Sigmoid colon (tissue), 7 donors: ENCODE measurements around the gene SLC25A34. TPM values are rescaled to one million over a fixed set of nuclear protein-coding genes. Genes with fewer than 3 reads are reported as not detected.

ENCODE experiments used
- DNase-seq: peaks from one replicate; pipeline ENCODE4 v3.0.0-alpha.2; 2019
- H3K27ac ChIP-seq, 4 donors: fragments of 200-600 bp; sonication (generic); one replicate each; pipeline ENCODE4 v1.5.1; 2016 to 2019; ENCODE audit warnings: mild to moderate bottlenecking in 1 of 4
- H3K27me3 ChIP-seq, 3 donors: fragments of 200-600 bp; sonication (generic); one replicate each; pipeline ENCODE4 v1.5.1; 2019; ENCODE audit warnings: mild to moderate bottlenecking in 1 of 3
- H3K36me3 ChIP-seq, 4 donors: fragments of 200-600 bp; sonication (generic); one replicate each; pipeline ENCODE4 v1.5.1; 2016 to 2019
- H3K4me1 ChIP-seq, 4 donors: fragments of 200-600 bp; sonication (generic); one replicate each; pipeline ENCODE4 v1.5.1; 2017 to 2019
- H3K4me3 ChIP-seq, 4 donors: fragments of 200-600 bp; sonication (generic); one replicate each; pipeline ENCODE4 v1.5.1; 2017 to 2019; ENCODE audit warnings: mild to moderate bottlenecking in 2 of 4, moderate library complexity in 1 of 4
- H3K9me3 ChIP-seq, 4 donors: fragments of 200-600 bp in 3 of 4; sonication (generic) in 3 of 4; one replicate each; pipeline versions ENCODE4 v1.5.1 to v1.6.1; 2013 to 2019
- EP300 ChIP-seq, 4 donors: sonication (generic); formaldehyde crosslinking; IDR thresholded peaks; one replicate each; pipeline ENCODE4 v1.6.1; 2017; ENCODE audit warnings: antibody characterized with exemption in 4 of 4
- POLR2A ChIP-seq, 2 donors: fragments of 450-650 bp; IDR thresholded peaks; one replicate each; pipeline ENCODE4 v1.6.1; 2016; ENCODE audit warnings: antibody characterized with exemption in 2 of 2, mild to moderate bottlenecking in 2 of 2, moderate library complexity in 2 of 2
- POLR2AphosphoS5 ChIP-seq, 4 donors: sonication (generic); formaldehyde crosslinking; IDR thresholded peaks; one replicate each; pipeline ENCODE4 v1.6.1; 2017; ENCODE audit warnings: antibody characterized with exemption in 4 of 4
- WGBS, 2 donors: extraction: QIAGEN DNeasy Blood & Tissue Kit; methylation state at CpG; one replicate each; pipeline ENCODE4 v1.1.7; 2013; 5-methylcytosine and 5-hydroxymethylcytosine counted together
- intact Hi-C: fragments of 100-400 bp; cut with DNase I; formaldehyde crosslinking; loops from one replicate; pipeline ENCODE4 v1.15.1; 2023
- polyA plus RNA-seq, 3 donors: library from polyadenylated mRNA; stranded (reverse); fragments of 200-250 nt; gene quantifications; one replicate each; pipeline ENCODE4 v1.2.3, GENCODE V29; 2013
- total RNA-seq, 4 donors: library from RNA; depleted of rRNA; stranded (reverse); fragments of >200 nt; gene quantifications; one replicate each; pipeline ENCODE4 v1.1.0, GENCODE V29; 2016
- TF ChIP-seq, protein P1 (sequence below), 4 experiments: fragments of 450-650 bp in 3 of 4; fragments of 200-600 bp in 1 of 4; IDR thresholded peaks; one replicate each; pipeline ENCODE4 v1.5.1; 2016 to 2019; ENCODE audit warnings: antibody characterized with exemption in 4 of 4, mild to moderate bottlenecking in 3 of 4, moderate library complexity in 2 of 4
- donor health status: healthy with polysubstance abuse.
- donor health status: Bipolar disorder and iron deficiency.
- donor health status: healthy.

Gene SLC25A34
- total and polyA plus RNA-seq, 7 donors, result 0.36 to 16.0 (median 1.8) TPM

DNA sequence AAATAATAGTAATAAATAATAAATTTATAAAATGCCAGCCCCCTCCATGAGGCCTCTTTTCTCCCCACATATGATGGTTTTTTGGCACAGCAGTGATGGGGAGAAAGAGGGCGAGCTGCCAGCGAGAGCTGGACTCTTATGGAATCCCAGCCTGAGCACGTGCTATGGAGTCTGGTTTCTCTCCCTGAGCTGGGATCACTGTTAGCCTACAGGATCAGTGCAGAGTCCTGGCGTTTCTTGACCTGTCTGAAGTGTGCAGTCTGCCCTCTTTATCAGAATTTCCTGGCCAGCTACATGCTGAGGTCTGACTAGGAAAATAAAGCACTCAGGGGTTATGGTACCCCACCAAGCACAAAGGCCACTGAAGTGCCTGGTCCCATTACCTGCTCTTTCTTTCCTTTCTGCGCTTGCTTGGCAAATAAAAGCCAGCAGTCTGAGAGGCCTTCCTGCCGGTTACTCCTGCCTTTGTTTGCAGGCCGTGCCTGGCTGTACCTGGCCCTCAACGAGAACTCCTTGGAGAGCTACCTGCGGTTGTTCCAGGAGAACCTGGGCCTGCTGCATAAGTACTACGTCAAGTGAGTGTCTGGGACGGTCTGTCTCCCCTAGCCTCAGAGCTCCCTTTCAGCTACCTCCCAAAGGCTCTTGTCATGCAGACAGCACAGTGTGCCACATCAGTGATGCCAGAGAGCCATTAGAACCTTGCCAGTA is 18.5 kb upstream of the SLC25A34 start:
- TF ChIP-seq EP300 (IDR thresholded peaks at IDR 0.05) (no peak), POLR2A (IDR thresholded peaks at IDR 0.05) (no peak), POLR2AphosphoS5 (IDR thresholded peaks at IDR 0.05) (peak in 2 of 4 donors; percentile 31 to 40)
- TF ChIP-seq, protein P1, sequence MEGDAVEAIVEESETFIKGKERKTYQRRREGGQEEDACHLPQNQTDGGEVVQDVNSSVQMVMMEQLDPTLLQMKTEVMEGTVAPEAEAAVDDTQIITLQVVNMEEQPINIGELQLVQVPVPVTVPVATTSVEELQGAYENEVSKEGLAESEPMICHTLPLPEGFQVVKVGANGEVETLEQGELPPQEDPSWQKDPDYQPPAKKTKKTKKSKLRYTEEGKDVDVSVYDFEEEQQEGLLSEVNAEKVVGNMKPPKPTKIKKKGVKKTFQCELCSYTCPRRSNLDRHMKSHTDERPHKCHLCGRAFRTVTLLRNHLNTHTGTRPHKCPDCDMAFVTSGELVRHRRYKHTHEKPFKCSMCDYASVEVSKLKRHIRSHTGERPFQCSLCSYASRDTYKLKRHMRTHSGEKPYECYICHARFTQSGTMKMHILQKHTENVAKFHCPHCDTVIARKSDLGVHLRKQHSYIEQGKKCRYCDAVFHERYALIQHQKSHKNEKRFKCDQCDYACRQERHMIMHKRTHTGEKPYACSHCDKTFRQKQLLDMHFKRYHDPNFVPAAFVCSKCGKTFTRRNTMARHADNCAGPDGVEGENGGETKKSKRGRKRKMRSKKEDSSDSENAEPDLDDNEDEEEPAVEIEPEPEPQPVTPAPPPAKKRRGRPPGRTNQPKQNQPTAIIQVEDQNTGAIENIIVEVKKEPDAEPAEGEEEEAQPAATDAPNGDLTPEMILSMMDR (IDR thresholded peaks at IDR 0.05), result no peak
- Histone ChIP-seq H3K4me1 (peaks cover 0 to 71% (median 56%) of the 10 kb centered on the region in 4 donors), H3K4me3 (no peak overlapping the region), H3K27ac (peak overlapping the region in 3 of 4 donors; percentile 63 to 75 (median 71)), H3K36me3 (peaks cover 7 to 58% (median 28%) of the 10 kb centered on the region in 4 donors), H3K27me3 (no peaks in the 10 kb centered on the region), H3K9me3 (no peaks in the 10 kb centered on the region)
- peak; percentile 82 for DNase-seq
- intact Hi-C loops, result no loop called here
- WGBS, 2 donors, result 87 to 94% methylated on average over 11 of the region's 11 CpGs

DNA sequence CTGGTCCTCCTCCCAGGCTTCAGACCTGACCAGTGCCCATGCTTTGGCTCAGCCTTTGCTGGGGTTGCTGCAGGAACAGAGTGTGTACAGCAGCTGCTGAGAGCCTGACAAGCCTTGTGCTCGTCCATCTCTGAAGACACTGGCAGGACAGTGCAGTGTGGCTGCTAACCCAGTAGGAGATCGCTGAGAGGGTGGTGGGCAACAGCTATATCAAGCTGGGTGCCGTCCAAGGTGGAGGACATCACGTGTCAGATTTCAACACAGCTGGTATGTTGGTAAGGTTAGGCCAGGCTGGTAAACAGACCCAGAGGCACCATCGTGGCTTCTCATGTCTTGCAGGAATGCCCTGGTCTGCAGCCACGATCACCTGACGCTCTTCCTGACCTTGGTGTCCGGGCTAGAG is 17.9 kb upstream of the SLC25A34 start:
- Histone ChIP-seq H3K36me3 (peaks cover 7 to 64% (median 28%) of the 10 kb centered on the region in 4 donors), H3K4me3 (no peak overlapping the region), H3K27ac (peak overlapping the region in 3 of 4 donors; percentile 63 to 75 (median 71)), H3K27me3 (no peaks in the 10 kb centered on the region), H3K9me3 (no peaks in the 10 kb centered on the region), H3K4me1 (peaks cover 0 to 77% (median 58%) of the 10 kb centered on the region in 4 donors)
- TF ChIP-seq, protein P1 (IDR thresholded peaks at IDR 0.05), result no peak
- TF ChIP-seq EP300 (IDR thresholded peaks at IDR 0.05), result no peak
- TF ChIP-seq POLR2A (IDR thresholded peaks at IDR 0.05), result no peak
- TF ChIP-seq POLR2AphosphoS5 (IDR thresholded peaks at IDR 0.05), result no peak
- intact Hi-C loops, result no loop called here
- WGBS, 2 donors, result 95% methylated on average over 8 of the region's 8 CpGs
- no peak for DNase-seq

DNA sequence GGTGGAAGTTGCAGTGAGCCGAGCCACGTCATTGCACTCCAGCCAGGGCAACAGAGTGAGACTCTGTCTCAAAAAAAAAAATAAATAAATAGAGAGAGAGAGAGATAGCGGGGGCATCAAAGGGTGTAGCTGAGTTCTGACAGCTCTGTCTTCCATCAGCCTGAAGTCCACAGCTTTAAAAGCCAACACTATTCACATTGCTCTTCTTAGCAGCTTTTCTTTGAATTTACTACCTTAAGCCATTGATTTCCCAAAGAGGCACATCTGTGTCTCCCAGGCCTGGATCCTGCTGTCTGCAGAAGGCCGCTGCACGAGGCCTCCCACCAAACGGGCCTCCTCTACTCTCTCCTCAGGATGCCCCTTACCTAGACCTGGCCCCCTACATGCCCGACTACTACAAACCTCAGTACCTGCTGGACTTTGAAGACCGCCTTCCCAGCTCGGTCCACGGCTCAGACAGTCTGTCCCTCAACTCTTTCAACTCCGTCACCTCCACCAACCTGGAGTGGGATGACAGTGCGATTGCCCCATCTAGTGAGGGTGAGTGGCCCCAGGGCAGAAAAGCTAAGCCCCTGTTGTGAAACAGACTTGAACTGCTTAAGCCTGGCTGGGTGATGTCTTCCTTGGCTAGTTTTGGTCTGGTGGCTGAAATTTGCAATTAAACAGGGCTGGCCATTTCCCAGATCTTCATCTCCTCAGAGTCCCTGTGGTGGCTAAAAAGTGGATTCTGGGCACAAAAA is 16.5 kb upstream of the SLC25A34 start:
- WGBS, 2 donors, result 94 to 95% methylated on average over 12 of the region's 12 CpGs
- Histone ChIP-seq H3K4me3 (no peak overlapping the region), H3K9me3 (no peaks in the 10 kb centered on the region), H3K36me3 (peaks cover 7 to 76% (median 29%) of the 10 kb centered on the region in 4 donors), H3K27ac (peak overlapping the region in 2 of 4 donors; percentile 71 to 75), H3K4me1 (peaks cover 0 to 65% (median 47%) of the 10 kb centered on the region in 4 donors), H3K27me3 (no peaks in the 10 kb centered on the region)
- TF ChIP-seq POLR2A (IDR thresholded peaks at IDR 0.05) (no peak), EP300 (IDR thresholded peaks at IDR 0.05) (no peak), POLR2AphosphoS5 (IDR thresholded peaks at IDR 0.05) (no peak)
- TF ChIP-seq, protein P1 (IDR thresholded peaks at IDR 0.05), result no peak
- intact Hi-C loops, result no loop called here
- no peak for DNase-seq

DNA sequence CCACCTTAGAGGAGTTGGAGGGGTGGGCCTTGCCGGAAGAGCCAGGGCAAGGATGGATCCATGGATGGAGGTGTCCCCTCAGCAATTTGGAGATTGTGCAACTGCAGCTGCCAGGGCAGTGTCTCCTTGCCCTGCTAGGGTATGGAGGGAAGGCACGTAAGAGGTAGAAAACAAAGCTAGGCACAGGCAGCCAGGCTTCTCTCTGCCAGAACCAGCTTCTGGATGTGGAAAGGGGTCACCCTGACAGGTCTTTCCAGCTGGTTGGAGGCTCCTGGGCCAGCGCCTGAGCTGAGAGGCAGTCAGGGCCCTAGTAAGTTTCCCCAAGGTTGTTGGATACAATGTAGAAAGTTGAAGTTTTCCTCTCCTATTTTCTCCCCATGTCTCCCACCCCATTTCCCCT is 15.2 kb upstream of the SLC25A34 start:
- intact Hi-C loops, result no loop called here
- Histone ChIP-seq H3K9me3 (no peaks in the 10 kb centered on the region), H3K27ac (peak overlapping the region in 1 of 4 donors; percentile 13), H3K27me3 (no peaks in the 10 kb centered on the region), H3K4me1 (peaks cover 0 to 52% (median 36%) of the 10 kb centered on the region in 4 donors), H3K4me3 (no peak overlapping the region), H3K36me3 (peaks cover 14 to 86% (median 37%) of the 10 kb centered on the region in 4 donors)
- no peak for TF ChIP-seq POLR2AphosphoS5 (IDR thresholded peaks at IDR 0.05)
- no peak for TF ChIP-seq POLR2A (IDR thresholded peaks at IDR 0.05)
- no peak for TF ChIP-seq EP300 (IDR thresholded peaks at IDR 0.05)
- TF ChIP-seq, protein P1 (IDR thresholded peaks at IDR 0.05), result no peak
- DNase-seq, result no peak
- 98 to 99% methylated on average over 3 of the region's 3 CpGs for WGBS, 2 donors
